Heart right ventricle (tissue), 16 donors: ENCODE results near the gene WDR49. TPM values are rescaled to one million over a fixed set of nuclear protein-coding genes. Genes with fewer than 3 reads are reported as not detected.

Experiments used
- ATAC-seq, 8 donors: fragments of 200-7000 bp; cut with Tn5 transposase; one replicate each; pipeline ENCODE4 v1.9.1; 2020; ENCODE audit warnings: mild to moderate bottlenecking in 8 of 8, moderate library complexity in 8 of 8, moderate number of reproducible peaks in 1 of 8
- DNase-seq, 2 donors: peaks; one replicate each; pipeline ENCODE4 v3.0.0-alpha.2; 2020
- H3K27ac ChIP-seq, 10 donors: fragments of 200-600 bp; sonication (generic) in 2 of 10; one replicate each; pipeline versions ENCODE4 v1.5.0 to v1.8.0; 2020 to 2022; ENCODE audit warnings: mild to moderate bottlenecking in 3 of 10
- H3K27me3 ChIP-seq, 7 donors: fragments of 200-600 bp; one replicate each; pipeline ENCODE4 v1.8.0; 2021 to 2022; ENCODE audit warnings: mild to moderate bottlenecking in 2 of 7
- H3K36me3 ChIP-seq, 9 donors: fragments of 200-600 bp; sonication (generic) in 1 of 9; one replicate each; pipeline versions ENCODE4 v1.5.0 to v1.8.0; 2020 to 2022; ENCODE audit warnings: mild to moderate bottlenecking in 2 of 9
- H3K4me1 ChIP-seq, 9 donors: fragments of 200-600 bp; sonication (generic) in 1 of 9; one replicate each; pipeline versions ENCODE4 v1.5.0 to v1.8.0; 2020 to 2022; ENCODE audit warnings: mild to moderate bottlenecking in 4 of 9
- H3K4me3 ChIP-seq, 10 donors: fragments of 200-600 bp; sonication (generic) in 2 of 10; one replicate each; pipeline versions ENCODE4 v1.5.0 to v1.8.0; 2020 to 2022; ENCODE audit warnings: mild to moderate bottlenecking in 7 of 10, moderate library complexity in 2 of 10
- H3K9me3 ChIP-seq, 11 donors: fragments of 200-600 bp in 10 of 11; sonication (generic) in 2 of 11; one replicate each; pipeline versions ENCODE4 v1.5.0 to v1.8.0; 2013 to 2022; ENCODE audit warnings: mild to moderate bottlenecking in 2 of 11, control low read depth in 1 of 11, moderate library complexity in 1 of 11
- WGBS, 2 donors: extraction: QIAGEN DNeasy Blood & Tissue Kit; methylation state at CpG; one replicate each; pipeline ENCODE4 v1.1.7; 2013; ENCODE audit warnings: inconsistent platforms in 1 of 2; 5-methylcytosine and 5-hydroxymethylcytosine counted together
- intact Hi-C, 10 donors: fragments of 100-400 bp; cut with DNase I; formaldehyde crosslinking; loops; one replicate each; pipeline versions ENCODE4 v1.11.1 to v1.14.2; 2022
- polyA plus RNA-seq, 2 donors: library from polyadenylated mRNA; stranded (reverse); fragments of 200-250 nt; gene quantifications; one replicate each; pipeline ENCODE4 v1.2.3, GENCODE V29; 2013
- total RNA-seq, 10 donors: library from RNA; stranded (reverse); fragmentation: NEBNext Ultra II Directional in 3 of 10; extraction: Animal tissue kit (Norgen Biotek cat#: 25700) in 3 of 10; gene quantifications; one replicate each; pipeline versions ENCODE4 v1.2.1 to v1.2.4, GENCODE V29; 2021 to 2023
- TF ChIP-seq, protein P1 (sequence below), 9 donors: fragments of 200-600 bp; sonication (generic) in 2 of 9; IDR thresholded peaks; one replicate each; pipeline versions ENCODE4 v1.5.0 to v1.8.0; 2021 to 2022; ENCODE audit warnings: antibody characterized with exemption in 9 of 9, mild to moderate bottlenecking in 5 of 9, moderate library complexity in 1 of 9
- donor health status: Arrhythmogenic right ventricular cardiomyopathy.
- donor health status: ischemic (EF 13 %, LVEDD 7.1; RV severe dilation, severe dysfunction).
- donor health status: healthy with polysubstance abuse.
- donor health status: DM: no; HTN: yes; CAD: no.
- donor health status: DM: no; HTN: no; CAD: no.
- donor health status: ischemic (EF 25% LVEDD 6.9; RV normal size, moderate dysfunction).
- donor health status: ischemic (EF 25% LVEDD 5.7; RV mildly dilated, moderate dysfunction).
- donor health status: healthy.
- donor health status: DM: yes; HTN: yes; CAD: no.
- donor health status: Ischemic cardiomyopathy.
- donor health status: ischemic (EF 35%, LVEDD 5.7; RV mildly dilated, moderate dysfunction).
- donor health status: nonischemic (EF 11% LVEDD 7.7; RV severe dilation, severe dysfunction).
- donor health status: DM: yes; HTN: yes; CAD: no.
- donor health status: PGD.
- donor health status: ischemic (EF 29% LVEDD 5.4; RV normal size, mild dysfunction).
- donor health status: nonischemic (EF 23%, LVEDD 6.1; RV moderate dilation, normal function).

Gene WDR49
- total and polyA plus RNA-seq, 12 donors, result 0.06 to 6.6 (median 2.1) TPM

DNA sequence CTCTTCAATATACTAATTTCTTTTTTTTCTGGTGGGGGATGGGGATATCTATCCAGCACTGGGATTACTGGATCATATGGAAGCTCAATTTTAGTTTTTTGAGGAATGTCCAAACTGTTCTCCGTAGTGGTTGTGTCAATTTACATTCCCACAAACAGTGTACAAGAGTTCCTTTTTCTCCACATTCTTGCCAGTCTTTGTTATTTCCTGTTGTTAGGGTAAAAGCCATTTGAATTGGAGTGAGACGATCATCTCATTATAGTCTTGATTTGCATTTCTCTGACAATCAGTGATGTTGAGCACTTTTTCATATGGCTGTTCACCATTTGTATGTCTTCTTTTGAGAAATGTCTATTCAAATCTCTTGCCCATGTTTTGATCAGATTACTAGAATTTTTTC lies 12.8 kb upstream of the WDR49 start:
- Histone ChIP-seq H3K4me3 (no peak overlapping the region), H3K27ac (no peak overlapping the region), H3K9me3 (no peaks in the 10 kb centered on the region), H3K36me3 (no peaks in the 10 kb centered on the region), H3K27me3 (no peaks in the 10 kb centered on the region), H3K4me1 (no peaks in the 10 kb centered on the region)
- TF ChIP-seq, protein P1, sequence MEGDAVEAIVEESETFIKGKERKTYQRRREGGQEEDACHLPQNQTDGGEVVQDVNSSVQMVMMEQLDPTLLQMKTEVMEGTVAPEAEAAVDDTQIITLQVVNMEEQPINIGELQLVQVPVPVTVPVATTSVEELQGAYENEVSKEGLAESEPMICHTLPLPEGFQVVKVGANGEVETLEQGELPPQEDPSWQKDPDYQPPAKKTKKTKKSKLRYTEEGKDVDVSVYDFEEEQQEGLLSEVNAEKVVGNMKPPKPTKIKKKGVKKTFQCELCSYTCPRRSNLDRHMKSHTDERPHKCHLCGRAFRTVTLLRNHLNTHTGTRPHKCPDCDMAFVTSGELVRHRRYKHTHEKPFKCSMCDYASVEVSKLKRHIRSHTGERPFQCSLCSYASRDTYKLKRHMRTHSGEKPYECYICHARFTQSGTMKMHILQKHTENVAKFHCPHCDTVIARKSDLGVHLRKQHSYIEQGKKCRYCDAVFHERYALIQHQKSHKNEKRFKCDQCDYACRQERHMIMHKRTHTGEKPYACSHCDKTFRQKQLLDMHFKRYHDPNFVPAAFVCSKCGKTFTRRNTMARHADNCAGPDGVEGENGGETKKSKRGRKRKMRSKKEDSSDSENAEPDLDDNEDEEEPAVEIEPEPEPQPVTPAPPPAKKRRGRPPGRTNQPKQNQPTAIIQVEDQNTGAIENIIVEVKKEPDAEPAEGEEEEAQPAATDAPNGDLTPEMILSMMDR (IDR thresholded peaks at IDR 0.05), result no peak
- ATAC-seq (no peak), DNase-seq (no peak)
- intact Hi-C loops, result loop anchor here in 1 of 10 donors (5.0 kb wide), 1 partner anchor 1719 kb away; no protein-coding TSS in a partner anchor
- WGBS, 2 donors, result 83 to 84% methylated on average over 2 of the region's 2 CpGs

DNA sequence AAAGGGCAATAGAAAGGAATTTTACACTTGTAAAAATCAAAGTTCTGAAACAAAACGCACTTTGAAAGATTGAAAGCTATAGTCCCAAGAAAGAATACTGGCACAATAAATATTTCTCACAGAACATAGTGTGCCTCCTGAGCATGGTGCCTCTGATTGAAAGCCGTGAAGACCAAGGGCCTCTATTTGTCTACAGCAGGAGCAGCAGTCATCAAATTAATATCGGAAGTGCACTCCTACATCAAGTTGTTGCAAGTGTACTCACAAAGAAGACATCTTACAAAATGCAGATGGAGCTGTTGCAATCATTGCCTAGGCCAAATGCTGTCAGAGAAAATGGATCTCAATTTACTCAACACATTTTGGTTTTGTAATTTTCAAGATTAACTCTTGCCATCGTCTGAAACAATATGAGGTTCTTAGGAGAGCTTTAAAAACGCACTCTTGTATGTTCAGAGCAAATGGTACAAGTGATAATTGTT lies 9.2 kb upstream of the WDR49 start:
- H3K9me3 ChIP-seq, result no peaks in the 10 kb centered on the region
- H3K27ac ChIP-seq, result no peak overlapping the region
- H3K4me1 ChIP-seq, result no peaks in the 10 kb centered on the region
- no peaks in the 10 kb centered on the region for H3K27me3 ChIP-seq
- DNase-seq, result no peak
- ATAC-seq, result no peak
- no peaks in the 10 kb centered on the region for H3K36me3 ChIP-seq
- intact Hi-C loops, result no loop called here
- TF ChIP-seq, protein P1 (IDR thresholded peaks at IDR 0.05), result no peak
- 90 to 92% methylated on average over 5 of the region's 5 CpGs for WGBS, 2 donors
- H3K4me3 ChIP-seq, result no peak overlapping the region

DNA sequence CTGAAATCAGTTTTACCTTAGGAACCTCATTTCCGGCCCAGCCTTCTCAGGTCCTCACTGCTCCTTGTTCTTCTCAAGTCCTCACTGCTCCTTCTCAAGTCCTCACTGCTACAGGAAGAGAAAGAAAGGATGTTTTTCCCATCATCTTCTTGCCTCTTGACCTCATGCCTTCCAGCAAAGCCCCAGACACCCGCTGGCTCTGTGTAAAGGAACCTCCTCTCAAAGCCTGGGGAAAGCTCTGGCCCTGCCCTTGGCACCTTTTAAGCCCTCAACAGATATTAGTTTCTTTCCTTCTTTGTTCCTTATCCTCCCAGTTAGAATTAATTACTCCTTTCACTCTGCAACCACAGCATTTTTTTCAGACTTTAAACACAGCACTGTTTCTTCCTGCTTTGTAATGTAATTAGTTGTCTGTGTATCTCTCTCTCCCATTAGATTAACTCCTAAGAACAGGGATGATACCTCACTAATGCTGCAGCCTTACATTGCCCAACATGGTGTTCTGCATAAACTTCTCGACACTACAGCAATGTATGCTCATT lies 4.0 kb upstream of the WDR49 start:
- TF ChIP-seq, protein P1 (IDR thresholded peaks at IDR 0.05), result no peak
- Histone ChIP-seq H3K27me3 (no peaks in the 10 kb centered on the region), H3K4me1 (peaks cover 0 to 6% (median 0%) of the 10 kb centered on the region in 9 donors), H3K27ac (no peak overlapping the region), H3K4me3 (no peak overlapping the region), H3K36me3 (no peaks in the 10 kb centered on the region), H3K9me3 (no peaks in the 10 kb centered on the region)
- no peak for DNase-seq
- no peak for ATAC-seq
- intact Hi-C loops, result no loop called here
- WGBS, 2 donors, result 69% methylated on average over 3 of the region's 3 CpGs

DNA sequence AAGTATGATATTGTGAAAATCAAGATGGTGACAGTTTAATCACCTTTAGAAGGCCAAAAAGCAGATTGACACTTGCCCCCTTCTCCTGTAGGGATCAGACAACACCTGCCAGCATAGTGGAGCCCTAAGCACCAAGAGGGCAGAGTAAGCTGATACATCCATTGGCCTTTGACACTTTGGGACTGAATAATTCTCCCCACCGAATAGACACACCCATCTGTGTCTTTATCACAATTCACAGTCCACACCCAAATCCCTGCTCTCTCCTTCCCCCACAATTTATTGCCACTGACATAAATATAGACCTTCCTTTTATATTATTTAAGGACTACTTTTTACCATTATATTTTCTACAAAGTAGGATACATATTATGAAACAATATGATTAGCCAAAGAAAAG lies 3.1 kb upstream of the WDR49 start:
- TF ChIP-seq, protein P1 (IDR thresholded peaks at IDR 0.05), result no peak
- Histone ChIP-seq H3K4me3 (no peak overlapping the region), H3K4me1 (peaks cover 0 to 11% (median 0%) of the 10 kb centered on the region in 9 donors), H3K27me3 (no peaks in the 10 kb centered on the region), H3K36me3 (no peaks in the 10 kb centered on the region), H3K27ac (no peak overlapping the region), H3K9me3 (no peaks in the 10 kb centered on the region)
- 49 to 65% methylated on average over 1 of the region's 1 CpG for WGBS, 2 donors
- intact Hi-C loops, result no loop called here
- ATAC-seq (no peak), DNase-seq (no peak)
